Embryonic facial prominence (tissue), 1 donor: ENCODE data around the gene TMC8.
"Not testable (repeated sequence)": the region's sequence is repeated elsewhere in the genome, so short reads cannot be mapped to it uniquely, and the experiment has no call there.

Source experiments
- DNase-seq: peaks from one replicate; pipeline ENCODE4 v3.0.0-alpha.2; 2016; ENCODE audit errors: extremely low spot score

Gene TMC8

GRCh38 chr17:78154903-78155811 lies 24.6 kb downstream of the TMC8 start:
- DNase-seq = no peak

GRCh38 chr17:78159575-78160158 lies 29.1 kb downstream of the TMC8 start:
- DNase-seq = no peak

- no peak for DNase-seq
These were observed 33.5 kb downstream of the TMC8 start for GRCh38 chr17:78163881-78164747.

GRCh38 chr17:78164748-78165607 lies 34.4 kb downstream of the TMC8 start:
- no peak for DNase-seq

- DNase-seq = no peak
These were observed 35.8 kb downstream of the TMC8 start for GRCh38 chr17:78166416-78166815.

- no peak for DNase-seq
These were observed 37.8 kb downstream of the TMC8 start, which contains the start of gene SYNGR2 for GRCh38 chr17:78168242-78168902. TSS of gene SYNGR2 (plus strand) at chr17:78168581. CDS start at chr17:78168617, 36 bp downstream.

GRCh38 chr17:78168903-78169793 lies 38.6 kb downstream of the TMC8 start:
- DNase-seq = no peak

GRCh38 chr17:78170692-78171590 lies 40.4 kb downstream of the TMC8 start:
- DNase-seq = no peak

- DNase-seq = not testable (repeated sequence)
These were observed 41.1 kb downstream of the TMC8 start for GRCh38 chr17:78171591-78172248.

GRCh38 chr17:78172249-78173051 lies 41.9 kb downstream of the TMC8 start:
- no peak for DNase-seq

- DNase-seq = no peak
These were observed 42.6 kb downstream of the TMC8 start for GRCh38 chr17:78173097-78173715.

- DNase-seq = no peak
These were observed 43.8 kb downstream of the TMC8 start for GRCh38 chr17:78174346-78174869.

- DNase-seq = no peak
These were observed 44.5 kb downstream of the TMC8 start for GRCh38 chr17:78174870-78175642.

- no peak for DNase-seq
These were observed 45.0 kb downstream of the TMC8 start for GRCh38 chr17:78175643-78175981.

- DNase-seq = no peak
These were observed 46.0 kb downstream of the TMC8 start for GRCh38 chr17:78176548-78177025.

GRCh38 chr17:78179372-78179771 lies 48.8 kb downstream of the TMC8 start:
- no peak for DNase-seq
